HFFc6 (cell line): ENCODE data around the gene GSTCD. TPM values are rescaled to one million over a fixed set of nuclear protein-coding genes. Genes with fewer than 3 reads are reported as not detected.
"Not testable (repeated sequence)": the region's sequence is repeated elsewhere in the genome, so short reads cannot be mapped to it uniquely, and the experiment has no call there.

ENCODE experiments used
- DNase-seq: peaks from one replicate; pipeline ENCODE4 v3.0.0-alpha.2; 2018
- H3K27ac Mint-ChIP-seq: 2 replicates; pipeline ENCODE4 v1.8.0; 2020; ENCODE audit warnings: mild to moderate bottlenecking, mixed read lengths
- H3K27me3 Mint-ChIP-seq: 2 replicates; pipeline ENCODE4 v1.8.0; 2021; ENCODE audit warnings: mild to moderate bottlenecking, moderate library complexity, mixed read lengths; ENCODE audit not compliant: insufficient read depth
- H3K36me3 Mint-ChIP-seq: 2 replicates; pipeline ENCODE4 v1.8.0; 2021; ENCODE audit warnings: low read depth, mixed read lengths
- H3K4me1 Mint-ChIP-seq: 2 replicates; pipeline ENCODE4 v1.8.0; 2020; ENCODE audit warnings: low read depth, mixed read lengths
- H3K4me3 Mint-ChIP-seq: 2 replicates; pipeline ENCODE4 v1.8.0; 2020; ENCODE audit warnings: mild to moderate bottlenecking, moderate library complexity, mixed read lengths
- H3K9me3 Mint-ChIP-seq: 2 replicates; pipeline ENCODE4 v1.8.0; 2020; ENCODE audit warnings: mild to moderate bottlenecking, mixed read lengths
- total RNA-seq, 6 experiments: library from RNA; stranded (reverse); fragmentation: NEBNext Ultra II Directional; extraction: Animal tissue kit (Norgen Biotek cat#: 25700); gene quantifications; 2 replicates in 1 of 6; 3 replicates in 5 of 6; pipeline ENCODE4 v1.2.3, GENCODE V29; 2021
- TF ChIP-seq, protein P1 (sequence below): fragments of 200-600 bp; sonication (generic); IDR thresholded peaks from 2 replicates; pipeline ENCODE4 v1.5.0; 2021; ENCODE audit warnings: antibody characterized with exemption, mild to moderate bottlenecking

Gene GSTCD
- total RNA-seq, 6 experiments from 2014 or later, result 5.8 to 12.3 (median 9.7) TPM

DNA sequence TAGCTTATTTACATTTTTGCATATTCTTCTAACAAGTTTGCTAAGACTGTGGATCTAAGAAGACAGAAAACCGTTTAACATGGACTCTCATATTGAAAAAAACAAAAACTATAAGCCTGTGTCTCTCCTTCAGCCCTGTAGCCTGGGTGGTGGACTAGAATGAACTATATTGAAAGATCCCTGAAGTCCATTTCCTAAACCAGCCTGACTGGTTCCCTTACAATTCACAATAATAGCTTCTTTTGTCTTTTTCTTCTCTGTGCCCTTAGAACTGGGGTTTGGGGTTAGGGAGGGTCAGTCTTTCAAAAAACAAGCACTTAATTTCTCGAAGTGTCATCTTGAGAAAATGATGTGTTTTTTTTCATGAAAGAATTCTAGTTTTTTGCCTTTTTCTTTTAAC lies 59.0 kb downstream of the GSTCD start:
- Mint-ChIP-seq H3K27me3 (peaks cover 1% of the 10 kb centered on the region), H3K27ac (no peak overlapping the region), H3K9me3 (peaks cover 17% of the 10 kb centered on the region; the same call in 1 of the 2 replicates)

DNA sequence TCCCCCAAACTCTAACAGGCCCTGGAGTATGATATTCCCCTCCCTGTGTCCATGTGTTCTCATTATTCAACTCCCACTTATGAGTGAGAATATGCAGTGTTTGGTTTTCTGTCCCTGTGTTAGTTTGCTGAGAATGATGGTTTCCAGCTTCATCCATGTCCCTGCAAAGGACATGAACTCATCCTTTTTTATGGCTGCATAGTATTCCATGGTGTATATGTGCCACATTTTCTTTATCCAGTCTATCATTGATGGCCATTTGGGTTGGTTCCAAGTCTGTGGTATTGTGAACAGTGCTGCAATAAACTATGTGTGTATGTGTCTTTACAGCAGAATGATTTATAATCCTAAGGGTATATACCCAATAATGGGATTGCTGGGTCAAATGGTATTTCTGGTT lies 61.9 kb downstream of the GSTCD start:
- peaks cover 19% of the 10 kb centered on the region for H3K4me1 Mint-ChIP-seq
- peaks cover 17% of the 10 kb centered on the region; the same call in 1 of the 2 replicates for H3K9me3 Mint-ChIP-seq
- not testable (repeated sequence) for DNase-seq, H3K27ac Mint-ChIP-seq, H3K4me3 Mint-ChIP-seq, H3K27me3 Mint-ChIP-seq
- H3K36me3 Mint-ChIP-seq, result peaks cover 19% of the 10 kb centered on the region

More for the DNA sequence above, 59.0 kb downstream of the GSTCD start:
- TF ChIP-seq, protein P1, sequence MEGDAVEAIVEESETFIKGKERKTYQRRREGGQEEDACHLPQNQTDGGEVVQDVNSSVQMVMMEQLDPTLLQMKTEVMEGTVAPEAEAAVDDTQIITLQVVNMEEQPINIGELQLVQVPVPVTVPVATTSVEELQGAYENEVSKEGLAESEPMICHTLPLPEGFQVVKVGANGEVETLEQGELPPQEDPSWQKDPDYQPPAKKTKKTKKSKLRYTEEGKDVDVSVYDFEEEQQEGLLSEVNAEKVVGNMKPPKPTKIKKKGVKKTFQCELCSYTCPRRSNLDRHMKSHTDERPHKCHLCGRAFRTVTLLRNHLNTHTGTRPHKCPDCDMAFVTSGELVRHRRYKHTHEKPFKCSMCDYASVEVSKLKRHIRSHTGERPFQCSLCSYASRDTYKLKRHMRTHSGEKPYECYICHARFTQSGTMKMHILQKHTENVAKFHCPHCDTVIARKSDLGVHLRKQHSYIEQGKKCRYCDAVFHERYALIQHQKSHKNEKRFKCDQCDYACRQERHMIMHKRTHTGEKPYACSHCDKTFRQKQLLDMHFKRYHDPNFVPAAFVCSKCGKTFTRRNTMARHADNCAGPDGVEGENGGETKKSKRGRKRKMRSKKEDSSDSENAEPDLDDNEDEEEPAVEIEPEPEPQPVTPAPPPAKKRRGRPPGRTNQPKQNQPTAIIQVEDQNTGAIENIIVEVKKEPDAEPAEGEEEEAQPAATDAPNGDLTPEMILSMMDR, result no peak
- Mint-ChIP-seq H3K4me3 (no peak overlapping the region), H3K36me3 (peaks cover 9% of the 10 kb centered on the region; the same call in 1 of the 2 replicates), H3K4me1 (peaks cover 21% of the 10 kb centered on the region)
- no peak for DNase-seq

DNA sequence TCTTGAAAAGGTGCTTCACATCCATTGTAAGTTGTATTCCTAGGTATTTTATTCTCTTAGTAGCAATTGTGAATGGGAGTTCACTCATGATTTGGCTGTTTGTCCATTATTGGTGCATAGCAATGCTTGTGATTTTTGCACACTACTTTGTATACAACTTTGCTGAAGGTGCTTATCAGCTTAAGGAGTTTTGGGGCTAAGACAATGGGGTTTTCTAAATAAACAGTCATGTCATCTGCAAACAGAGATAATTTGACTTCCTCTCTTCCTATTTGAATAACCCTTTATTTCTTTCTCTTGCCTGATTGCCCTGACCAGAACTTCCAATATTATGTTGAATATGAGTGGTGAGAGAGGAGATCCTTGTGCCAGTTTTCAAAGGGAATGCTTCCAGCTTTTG lies 63.5 kb downstream of the GSTCD start:
- H3K4me1 Mint-ChIP-seq, DNase-seq, H3K27me3 Mint-ChIP-seq, H3K4me3 Mint-ChIP-seq, H3K27ac Mint-ChIP-seq: not testable (repeated sequence)
- Mint-ChIP-seq H3K9me3 (peaks cover 17% of the 10 kb centered on the region; the same call in 1 of the 2 replicates), H3K36me3 (peaks cover 19% of the 10 kb centered on the region)

DNA sequence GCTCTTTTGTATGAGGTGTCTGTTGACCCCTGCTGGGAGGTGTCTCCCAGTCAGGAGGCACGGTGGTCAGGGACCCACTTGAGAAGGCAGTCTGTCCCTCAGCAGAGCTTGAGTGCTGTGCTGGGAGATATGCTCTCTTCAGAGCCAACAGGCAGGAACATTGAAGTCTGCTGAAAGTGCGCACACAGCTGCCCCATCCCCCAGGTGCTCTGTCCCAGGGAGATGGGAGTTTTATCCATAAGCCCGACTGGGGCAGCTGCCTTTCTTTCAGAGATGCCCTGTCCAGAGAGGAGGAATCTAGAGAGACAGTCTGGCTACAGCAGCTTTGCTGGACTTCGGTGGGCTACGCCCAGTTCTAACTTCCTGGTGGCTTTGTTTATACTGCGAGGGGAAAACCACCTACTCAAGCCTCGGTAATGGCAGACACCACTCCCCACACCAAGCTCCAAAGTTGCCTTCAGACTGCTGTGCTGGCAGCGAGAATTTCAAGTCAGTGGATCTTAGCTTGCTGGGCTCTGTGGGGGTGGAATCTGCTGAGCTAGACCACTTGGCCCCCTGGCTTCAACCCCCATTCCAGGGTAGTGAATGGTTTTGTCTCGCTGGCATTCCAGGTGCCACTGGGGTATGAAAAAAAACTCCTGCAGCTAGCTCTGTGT lies 67.3 kb downstream of the GSTCD start:
- DNase-seq, H3K4me3 Mint-ChIP-seq, H3K4me1 Mint-ChIP-seq, H3K27ac Mint-ChIP-seq, H3K27me3 Mint-ChIP-seq: not testable (repeated sequence)
- Mint-ChIP-seq H3K9me3 (peaks cover 16% of the 10 kb centered on the region; the same call in 1 of the 2 replicates), H3K36me3 (peaks cover 13% of the 10 kb centered on the region)

DNA sequence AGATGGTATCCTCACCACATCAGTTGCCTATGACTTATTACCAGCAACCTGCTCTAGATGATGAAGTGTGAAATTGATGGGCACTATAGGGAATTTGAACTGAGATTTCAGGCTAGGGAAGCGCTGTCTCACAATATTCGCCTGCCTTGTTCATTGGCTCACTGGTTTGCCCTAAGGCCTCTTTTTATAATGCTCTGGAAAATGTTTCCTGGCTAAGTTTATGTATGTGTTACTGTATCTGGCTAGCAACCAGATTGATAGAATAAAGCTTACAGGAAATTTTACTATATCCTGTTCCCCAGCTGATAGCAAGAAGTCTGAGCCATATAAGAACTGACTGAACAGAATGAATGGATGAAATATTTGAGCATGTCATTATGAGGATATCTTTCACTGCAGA lies 71.6 kb downstream of the GSTCD start:
- Mint-ChIP-seq H3K4me1 (no peaks in the 10 kb centered on the region), H3K4me3 (no peak overlapping the region), H3K9me3 (no peaks in the 10 kb centered on the region), H3K36me3 (no peaks in the 10 kb centered on the region), H3K27ac (no peak overlapping the region), H3K27me3 (no peaks in the 10 kb centered on the region)
- TF ChIP-seq, protein P1, result no peak
- no peak for DNase-seq

DNA sequence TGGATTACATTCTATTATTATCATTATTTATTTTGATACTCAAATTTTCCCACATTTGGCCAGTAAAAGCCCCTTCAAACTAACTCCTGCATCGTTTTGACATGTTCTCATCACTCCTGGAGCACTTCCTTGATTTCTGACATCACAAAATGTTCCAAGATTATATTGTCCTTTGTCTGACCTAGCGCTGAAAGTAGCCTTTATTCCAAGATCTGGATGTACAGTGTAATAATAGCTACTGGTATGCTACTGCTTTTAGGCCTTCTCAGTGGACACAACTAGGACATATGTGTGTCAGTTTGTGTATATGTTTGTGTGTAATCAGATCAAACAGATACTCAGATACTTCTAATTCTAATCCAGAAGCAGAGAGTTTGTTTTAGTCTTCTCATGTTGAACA lies 76.2 kb downstream of the GSTCD start:
- Mint-ChIP-seq H3K27me3 (no peaks in the 10 kb centered on the region), H3K4me3 (no peak overlapping the region), H3K27ac (no peak overlapping the region), H3K9me3 (no peaks in the 10 kb centered on the region), H3K4me1 (no peaks in the 10 kb centered on the region), H3K36me3 (no peaks in the 10 kb centered on the region)
- DNase-seq, result no peak
- TF ChIP-seq, protein P1, result no peak

DNA sequence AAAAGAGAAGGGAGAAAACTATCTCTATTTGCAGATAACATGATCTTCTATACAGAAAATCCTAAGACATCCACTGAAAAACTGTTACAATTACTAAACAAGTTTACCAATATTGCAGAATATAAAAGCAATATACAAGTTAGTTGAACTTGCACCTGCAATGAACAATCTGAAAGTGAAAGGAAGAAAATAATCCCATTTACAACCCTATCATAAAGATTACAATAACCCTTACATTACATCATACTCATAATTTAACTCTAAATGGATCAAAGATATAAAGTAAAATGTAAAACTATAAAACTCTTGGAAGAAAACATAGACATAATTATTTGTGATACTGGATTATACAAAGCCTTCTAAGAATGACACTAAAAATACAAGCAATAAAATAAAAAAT lies 77.2 kb downstream of the GSTCD start:
- Mint-ChIP-seq H3K27me3 (no peaks in the 10 kb centered on the region), H3K4me3 (no peak overlapping the region), H3K4me1 (no peaks in the 10 kb centered on the region), H3K36me3 (no peaks in the 10 kb centered on the region), H3K9me3 (no peaks in the 10 kb centered on the region), H3K27ac (no peak overlapping the region)
- DNase-seq, result no peak
- TF ChIP-seq, protein P1, result no peak
